Thyroid gland (tissue), 4 donors: ENCODE measurements around the gene GRIN2C.

ENCODE experiments used
- CTCF ChIP-seq, 6 experiments: fragments of 200-600 bp in 3 of 6; fragments of 450-650 bp in 3 of 6; sonication (generic) in 3 of 6; IDR thresholded peaks; one replicate each; pipeline ENCODE4 v1.5.1; 2016 to 2019; ENCODE audit warnings: antibody characterized with exemption in 6 of 6, mild to moderate bottlenecking in 2 of 6, inconsistent platforms in 1 of 6, moderate library complexity in 1 of 6
- POLR2A ChIP-seq, 2 donors: fragments of 450-650 bp; IDR thresholded peaks; one replicate each; pipeline ENCODE4 v1.6.1; 2017; ENCODE audit warnings: antibody characterized with exemption in 2 of 2, mild to moderate bottlenecking in 2 of 2, moderate library complexity in 1 of 2

GRCh38 chr17:74904687-74905409 lies 45.2 kb upstream of the GRIN2C start:
- TF ChIP-seq POLR2A (IDR thresholded peaks at IDR 0.05) (no peak), CTCF (IDR thresholded peaks at IDR 0.05) (no peak)
